Kidney (tissue), 14 donors: ENCODE results near the gene GTPBP3. TPM values are rescaled to one million over a fixed set of nuclear protein-coding genes. Genes with fewer than 3 reads are reported as not detected.

Source experiments
- DNase-seq, 5 donors: peaks; one replicate each; pipeline ENCODE4 v3.0.0-alpha.2; 2013 to 2020
- FAIRE-seq: peaks from 2 replicates; lab custom pipeline; 2012; peaks lifted over from hg19 to GRCh38; lab: Jason Lieb, UNC
- H3K27ac ChIP-seq, 2 donors: one replicate each; pipeline ENCODE4 v1.7.0; 2013; ENCODE audit warnings: low read depth in 2 of 2, low read length in 2 of 2, inconsistent platforms in 1 of 2
- H3K27me3 ChIP-seq: one replicate; pipeline ENCODE4 v1.7.1; 2013; ENCODE audit warnings: low read length, inconsistent platforms; ENCODE audit not compliant: control insufficient read depth, insufficient read depth
- H3K36me3 ChIP-seq, 3 donors: one replicate each; pipeline versions ENCODE4 v1.7.0 to v1.7.1; 2013; ENCODE audit warnings: low read length in 3 of 3, control low read depth in 1 of 3, inconsistent platforms in 1 of 3; ENCODE audit not compliant: insufficient read depth in 3 of 3, control insufficient read depth in 2 of 3
- H3K4me1 ChIP-seq, 3 donors: one replicate each; pipeline versions ENCODE4 v1.7.0 to v1.7.1; 2013; ENCODE audit warnings: low read length in 3 of 3, inconsistent platforms in 1 of 3, low read depth in 1 of 3; ENCODE audit not compliant: control insufficient read depth in 2 of 3, insufficient read depth in 2 of 3
- H3K4me3 ChIP-seq, 3 donors: one replicate each; pipeline versions ENCODE4 v1.7.0 to v1.8.1; 2013; ENCODE audit warnings: low read length in 3 of 3, control low read depth in 1 of 3, inconsistent platforms in 1 of 3
- H3K9ac ChIP-seq, 3 donors: one replicate each; pipeline versions ENCODE4 v1.7.0 to v1.7.1; 2013; ENCODE audit warnings: low read length in 3 of 3, control low read depth in 1 of 3, inconsistent platforms in 1 of 3
- H3K9me3 ChIP-seq, 3 donors: one replicate each; pipeline versions ENCODE4 v1.7.0 to v1.7.1; 2013; ENCODE audit warnings: low read length in 3 of 3, control low read depth in 1 of 3, inconsistent platforms in 1 of 3; ENCODE audit not compliant: control insufficient read depth in 2 of 3, insufficient read depth in 1 of 3
- intact Hi-C: fragments of 100-400 bp; cut with DNase I; formaldehyde crosslinking; loops from one replicate; pipeline ENCODE4 v1.11.1; 2022
- polyA plus RNA-seq: library from polyadenylated mRNA; stranded (reverse); fragments of 350-450 nt; fragmentation: Illumina TruSeq; extraction: RNeasy Lipid Tissue Mini Kit (QIAGEN cat#74804); gene quantifications from one replicate; pipeline ENCODE4 v1.2.3, GENCODE V29; 2014; ENCODE audit warnings: low read depth, low replicate concordance; ENCODE audit not compliant: insufficient read depth
- total RNA-seq: library from RNA; stranded (reverse); fragmentation: NEBNext Ultra II Directional; extraction: Animal tissue kit (Norgen Biotek cat#: 25700); gene quantifications from one replicate; pipeline ENCODE4 v1.2.1, GENCODE V29; 2021
- TF ChIP-seq, protein P1 (sequence below): IDR thresholded peaks from 3 replicates; pipeline ENCODE4 v1.5.1; 2012; ENCODE audit warnings: mild to moderate bottlenecking, moderate library complexity, borderline replicate concordance; ENCODE audit not compliant: insufficient read depth; ENCODE audit errors: extremely low read depth
- donor health status: control.
- donor health status: control.
- donor health status: control.
- donor health status: control.
- donor health status: control.
- donor health status: DM: yes; HTN: yes; CAD: no.
- donor health status: Normal renal cell carcinoma (clear cell type).

The GTPBP3 gene
- total and polyA plus RNA-seq, 2 donors from 2014 or later = 11.0 to 20.4 TPM

DNA sequence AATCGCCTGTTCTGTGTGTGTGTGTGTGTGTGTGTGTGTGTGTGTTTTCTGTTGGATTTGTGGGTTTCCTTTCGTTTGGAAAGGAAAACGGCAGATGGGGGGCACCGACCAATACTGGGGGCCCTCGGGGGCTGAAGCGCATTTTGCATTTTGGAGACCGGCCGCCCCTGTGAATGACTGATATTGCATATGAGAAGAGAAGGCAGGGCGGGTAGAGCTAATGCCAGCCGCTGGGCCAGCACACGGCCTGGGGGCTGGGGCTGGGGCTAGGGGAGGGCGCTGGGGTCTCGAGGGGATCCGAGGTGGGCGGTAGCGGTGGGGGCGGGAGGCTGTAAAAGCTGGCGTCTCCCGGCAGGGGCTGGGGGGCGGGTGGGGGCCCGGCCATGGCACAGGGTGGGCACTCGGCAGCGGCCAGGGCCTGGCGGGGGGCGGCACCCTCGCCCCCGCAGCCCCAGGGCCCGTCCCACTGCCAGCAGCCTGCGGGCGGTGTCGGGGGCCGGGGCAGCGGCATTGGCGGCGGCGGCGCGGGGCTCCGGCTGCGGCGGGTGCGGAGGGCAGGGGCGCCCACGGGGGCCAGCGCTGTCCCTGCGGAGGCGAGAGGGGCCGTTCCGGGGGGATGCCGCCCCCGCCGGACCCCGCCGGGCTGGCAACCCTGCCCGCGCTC lies 13.9 kb upstream of the GTPBP3 start:
- intact Hi-C loops = no loop called here
- H3K27me3 ChIP-seq = no peaks in the 10 kb centered on the region
- H3K9ac ChIP-seq = no peak overlapping the region
- no peak overlapping the region for H3K27ac ChIP-seq
- H3K4me1 ChIP-seq = no peaks in the 10 kb centered on the region
- TF ChIP-seq, protein P1, sequence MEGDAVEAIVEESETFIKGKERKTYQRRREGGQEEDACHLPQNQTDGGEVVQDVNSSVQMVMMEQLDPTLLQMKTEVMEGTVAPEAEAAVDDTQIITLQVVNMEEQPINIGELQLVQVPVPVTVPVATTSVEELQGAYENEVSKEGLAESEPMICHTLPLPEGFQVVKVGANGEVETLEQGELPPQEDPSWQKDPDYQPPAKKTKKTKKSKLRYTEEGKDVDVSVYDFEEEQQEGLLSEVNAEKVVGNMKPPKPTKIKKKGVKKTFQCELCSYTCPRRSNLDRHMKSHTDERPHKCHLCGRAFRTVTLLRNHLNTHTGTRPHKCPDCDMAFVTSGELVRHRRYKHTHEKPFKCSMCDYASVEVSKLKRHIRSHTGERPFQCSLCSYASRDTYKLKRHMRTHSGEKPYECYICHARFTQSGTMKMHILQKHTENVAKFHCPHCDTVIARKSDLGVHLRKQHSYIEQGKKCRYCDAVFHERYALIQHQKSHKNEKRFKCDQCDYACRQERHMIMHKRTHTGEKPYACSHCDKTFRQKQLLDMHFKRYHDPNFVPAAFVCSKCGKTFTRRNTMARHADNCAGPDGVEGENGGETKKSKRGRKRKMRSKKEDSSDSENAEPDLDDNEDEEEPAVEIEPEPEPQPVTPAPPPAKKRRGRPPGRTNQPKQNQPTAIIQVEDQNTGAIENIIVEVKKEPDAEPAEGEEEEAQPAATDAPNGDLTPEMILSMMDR = no peak
- no peaks in the 10 kb centered on the region for H3K9me3 ChIP-seq
- H3K4me3 ChIP-seq = no peak overlapping the region
- peaks cover 0 to 5% (median 0%) of the 10 kb centered on the region in 3 donors for H3K36me3 ChIP-seq
- DNase-seq = peak in 1 of 5 donors; percentile 51
- FAIRE-seq = no peak

GRCh38 chr19:17323964-17324332 lies 13.4 kb upstream of the GTPBP3 start:
- intact Hi-C loops = no loop called here
- H3K27ac ChIP-seq = no peak overlapping the region
- no peaks in the 10 kb centered on the region for H3K9me3 ChIP-seq
- DNase-seq = peak in 1 of 5 donors; percentile 65
- TF ChIP-seq, protein P1 = no peak
- no peak overlapping the region for H3K4me3 ChIP-seq
- FAIRE-seq = no peak
- H3K27me3 ChIP-seq = no peaks in the 10 kb centered on the region
- peaks cover 0 to 5% (median 0%) of the 10 kb centered on the region in 3 donors for H3K36me3 ChIP-seq
- no peak overlapping the region for H3K9ac ChIP-seq
- H3K4me1 ChIP-seq = no peaks in the 10 kb centered on the region

- TF ChIP-seq, protein P1 = no peak
- no peaks in the 10 kb centered on the region for H3K9me3 ChIP-seq
- intact Hi-C loops = no loop called here
- no peak overlapping the region for H3K27ac ChIP-seq
- H3K4me1 ChIP-seq = no peaks in the 10 kb centered on the region
- H3K36me3 ChIP-seq = peaks cover 0 to 5% (median 0%) of the 10 kb centered on the region in 3 donors
- FAIRE-seq = no peak
- H3K9ac ChIP-seq = no peak overlapping the region
- H3K27me3 ChIP-seq = no peaks in the 10 kb centered on the region
- no peak for DNase-seq
- H3K4me3 ChIP-seq = no peak overlapping the region
Measured at GRCh38 chr19:17324357-17325114, 12.8 kb upstream of the GTPBP3 start.
